ENCODE data around the gene IGFBP6.

- TF ChIP-seq, protein P1, sequence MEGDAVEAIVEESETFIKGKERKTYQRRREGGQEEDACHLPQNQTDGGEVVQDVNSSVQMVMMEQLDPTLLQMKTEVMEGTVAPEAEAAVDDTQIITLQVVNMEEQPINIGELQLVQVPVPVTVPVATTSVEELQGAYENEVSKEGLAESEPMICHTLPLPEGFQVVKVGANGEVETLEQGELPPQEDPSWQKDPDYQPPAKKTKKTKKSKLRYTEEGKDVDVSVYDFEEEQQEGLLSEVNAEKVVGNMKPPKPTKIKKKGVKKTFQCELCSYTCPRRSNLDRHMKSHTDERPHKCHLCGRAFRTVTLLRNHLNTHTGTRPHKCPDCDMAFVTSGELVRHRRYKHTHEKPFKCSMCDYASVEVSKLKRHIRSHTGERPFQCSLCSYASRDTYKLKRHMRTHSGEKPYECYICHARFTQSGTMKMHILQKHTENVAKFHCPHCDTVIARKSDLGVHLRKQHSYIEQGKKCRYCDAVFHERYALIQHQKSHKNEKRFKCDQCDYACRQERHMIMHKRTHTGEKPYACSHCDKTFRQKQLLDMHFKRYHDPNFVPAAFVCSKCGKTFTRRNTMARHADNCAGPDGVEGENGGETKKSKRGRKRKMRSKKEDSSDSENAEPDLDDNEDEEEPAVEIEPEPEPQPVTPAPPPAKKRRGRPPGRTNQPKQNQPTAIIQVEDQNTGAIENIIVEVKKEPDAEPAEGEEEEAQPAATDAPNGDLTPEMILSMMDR (IDR thresholded peaks at IDR 0.05; ENCODE audit: low read depth, low read length, missing input control) = no peak
- TF ChIP-seq EGR1 (IDR thresholded peaks at IDR 0.05; ENCODE audit: low read depth in 2 of 2) (no peak), TAF1 (conservative IDR thresholded peaks at IDR 0.05) (no peak), FOXA2 (IDR thresholded peaks at IDR 0.05) (no peak), FOXA1 (IDR thresholded peaks at IDR 0.05) (no peak), NR2F2 (IDR thresholded peaks at IDR 0.05) (no peak), SP1 (IDR thresholded peaks at IDR 0.05) (no peak)
Observed at GRCh38 chr12:53057816-53058500, 39.5 kb upstream of the IGFBP6 start.

All from liver (tissue), 3 donors.